Thyroid gland (tissue), 4 donors: Measurements from ENCODE around the gene DTD1.

Experiments used
- POLR2A ChIP-seq, 2 donors: fragments of 450-650 bp; IDR thresholded peaks; one replicate each; pipeline ENCODE4 v1.6.1; 2017; ENCODE audit warnings: antibody characterized with exemption in 2 of 2, mild to moderate bottlenecking in 2 of 2, moderate library complexity in 1 of 2
- TF ChIP-seq, protein P1 (sequence below), 6 experiments: fragments of 200-600 bp in 3 of 6; fragments of 450-650 bp in 3 of 6; sonication (generic) in 3 of 6; IDR thresholded peaks; one replicate each; pipeline ENCODE4 v1.5.1; 2016 to 2019; ENCODE audit warnings: antibody characterized with exemption in 6 of 6, mild to moderate bottlenecking in 2 of 6, inconsistent platforms in 1 of 6, moderate library complexity in 1 of 6

DNA sequence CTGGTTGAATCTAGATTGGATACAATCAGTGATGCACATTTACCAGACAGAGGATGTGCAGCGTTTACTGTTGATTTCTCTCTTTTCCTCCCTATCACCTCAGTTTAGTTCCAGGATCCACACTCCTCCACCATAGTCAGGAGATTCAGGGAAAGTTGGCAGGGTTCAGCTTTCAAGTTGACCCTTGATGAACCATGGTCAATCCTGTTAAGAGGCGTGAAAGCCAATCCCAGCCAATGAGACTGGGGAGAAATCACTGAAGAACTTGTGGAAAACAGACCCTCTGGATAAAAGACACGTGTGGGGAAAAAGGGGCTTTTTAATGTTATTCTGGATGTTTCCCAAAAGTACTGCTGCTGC, 206.6 kb downstream of the DTD1 start:
- TF ChIP-seq, protein P1, sequence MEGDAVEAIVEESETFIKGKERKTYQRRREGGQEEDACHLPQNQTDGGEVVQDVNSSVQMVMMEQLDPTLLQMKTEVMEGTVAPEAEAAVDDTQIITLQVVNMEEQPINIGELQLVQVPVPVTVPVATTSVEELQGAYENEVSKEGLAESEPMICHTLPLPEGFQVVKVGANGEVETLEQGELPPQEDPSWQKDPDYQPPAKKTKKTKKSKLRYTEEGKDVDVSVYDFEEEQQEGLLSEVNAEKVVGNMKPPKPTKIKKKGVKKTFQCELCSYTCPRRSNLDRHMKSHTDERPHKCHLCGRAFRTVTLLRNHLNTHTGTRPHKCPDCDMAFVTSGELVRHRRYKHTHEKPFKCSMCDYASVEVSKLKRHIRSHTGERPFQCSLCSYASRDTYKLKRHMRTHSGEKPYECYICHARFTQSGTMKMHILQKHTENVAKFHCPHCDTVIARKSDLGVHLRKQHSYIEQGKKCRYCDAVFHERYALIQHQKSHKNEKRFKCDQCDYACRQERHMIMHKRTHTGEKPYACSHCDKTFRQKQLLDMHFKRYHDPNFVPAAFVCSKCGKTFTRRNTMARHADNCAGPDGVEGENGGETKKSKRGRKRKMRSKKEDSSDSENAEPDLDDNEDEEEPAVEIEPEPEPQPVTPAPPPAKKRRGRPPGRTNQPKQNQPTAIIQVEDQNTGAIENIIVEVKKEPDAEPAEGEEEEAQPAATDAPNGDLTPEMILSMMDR (IDR thresholded peaks at IDR 0.05): no peak
- TF ChIP-seq POLR2A (IDR thresholded peaks at IDR 0.05): no peak
